BJ (cell line): Measurements from ENCODE around the gene INSYN1. TPM values are rescaled to one million over a fixed set of nuclear protein-coding genes. Genes with fewer than 3 reads are reported as not detected.
A peak's percentile ranks its signal among the peaks of the same experiment; 100 is the strongest.

Source experiments
- CTCF ChIA-PET: fragments of 350-600 bp; formaldehyde crosslinking; extraction: SDS; loops from one replicate; lab custom pipeline; 2021; ENCODE audit warnings: antibody characterized with exemption, inconsistent platforms; lab: Yijun Ruan, JAX
- POLR2A ChIA-PET: fragments of 300-600 bp; sonication (Branson Sonifier 250); formaldehyde crosslinking; extraction: SDS; loops from one replicate; lab custom pipeline; 2021; ENCODE audit warnings: antibody characterized with exemption; lab: Charles Lee
- DNase-seq: peaks from one replicate; pipeline ENCODE4 v3.0.0-alpha.2; 2011; ENCODE audit warnings: low read depth
- H3K27me3 ChIP-seq: 2 replicates; pipeline ENCODE4 v1.6.0; 2011; ENCODE audit warnings: low read length; ENCODE audit not compliant: control insufficient read depth, insufficient read depth
- H3K36me3 ChIP-seq: 2 replicates; pipeline ENCODE4 v1.5.1; 2011; ENCODE audit warnings: low read length; ENCODE audit not compliant: control insufficient read depth, insufficient read depth
- H3K4me3 ChIP-seq: 2 replicates; pipeline ENCODE4 v1.5.1; 2011; ENCODE audit warnings: low read depth, mild to moderate bottlenecking, control low read depth, low read length
- polyA plus RNA-seq: library from polyadenylated mRNA; depleted of rRNA; stranded (reverse); fragments of >200 nt; gene quantifications from 2 replicates; pipeline ENCODE4 v1.2.3, GENCODE V29; 2011
- TF ChIP-seq, protein P1 (sequence below): IDR thresholded peaks from 2 replicates; pipeline ENCODE4 v1.5.1; 2011; ENCODE audit warnings: low read depth, mild to moderate bottlenecking, control low read depth, inconsistent platforms, low read length, moderate library complexity; ENCODE audit not compliant: insufficient read depth

Gene INSYN1
- polyA plus RNA-seq, 1 experiment = 3.5 TPM

GRCh38 chr15:73752806-73753193, 351 bp downstream of the INSYN1 start:
- H3K36me3 ChIP-seq = no peaks in the 10 kb centered on the region
- CTCF ChIA-PET = no interaction called here
- POLR2A ChIA-PET = interaction anchor here (0.5 to 0.6 kb wide), 2 partner anchors 28 to 48 kb away, joined by 3 to 4 read pairs; no protein-coding TSS in a partner anchor

DNA sequence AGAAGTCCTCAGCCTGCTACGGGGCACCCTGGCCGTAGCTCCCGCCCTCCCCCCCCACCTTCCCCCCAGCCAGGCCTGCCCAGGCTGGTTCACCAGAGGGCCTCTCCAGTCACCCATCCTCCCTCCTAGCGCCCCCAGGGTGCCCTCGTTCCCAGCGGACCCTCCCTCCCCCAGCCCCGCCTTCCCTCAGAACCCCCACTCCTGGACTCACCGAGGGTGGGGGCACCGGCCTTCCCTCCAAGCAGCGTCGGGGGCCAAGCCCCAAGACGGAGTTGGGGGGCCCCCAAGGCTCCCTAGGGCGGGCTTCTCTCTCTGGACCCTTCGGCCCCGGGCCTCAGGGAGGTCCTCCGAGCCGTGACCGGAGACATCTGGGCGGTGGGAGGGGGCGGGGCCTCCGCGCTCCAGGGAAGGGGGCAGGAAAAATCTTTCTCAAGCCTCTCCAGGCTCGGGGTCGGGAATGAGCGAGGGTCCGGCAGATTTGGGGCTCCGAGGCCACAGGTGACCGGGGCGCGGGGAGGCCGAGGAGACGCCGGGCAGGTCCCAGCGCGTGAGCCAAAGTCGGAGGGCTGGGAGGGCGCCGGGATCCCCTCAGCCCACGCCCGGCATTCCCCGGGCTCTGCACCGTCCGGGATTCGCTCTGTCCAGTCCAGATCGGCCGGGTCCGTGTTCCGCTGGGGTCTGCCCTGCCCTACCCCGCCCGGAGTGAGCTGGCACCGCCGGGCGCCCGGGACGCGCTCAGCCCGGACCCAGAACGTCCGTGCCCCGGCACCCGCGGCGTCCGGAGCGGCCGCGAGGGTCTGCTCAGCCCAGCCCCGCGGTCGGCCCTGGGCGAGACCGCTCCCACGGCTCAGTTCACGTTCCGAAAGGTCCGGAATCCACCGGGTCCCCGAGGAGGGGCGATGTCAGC, 999 bp downstream of the INSYN1 start:
- Histone ChIP-seq H3K27me3 (peaks cover 22% of the 10 kb centered on the region), H3K36me3 (no peaks in the 10 kb centered on the region), H3K4me3 (peak overlapping the region; percentile 40)
- TF ChIP-seq, protein P1, sequence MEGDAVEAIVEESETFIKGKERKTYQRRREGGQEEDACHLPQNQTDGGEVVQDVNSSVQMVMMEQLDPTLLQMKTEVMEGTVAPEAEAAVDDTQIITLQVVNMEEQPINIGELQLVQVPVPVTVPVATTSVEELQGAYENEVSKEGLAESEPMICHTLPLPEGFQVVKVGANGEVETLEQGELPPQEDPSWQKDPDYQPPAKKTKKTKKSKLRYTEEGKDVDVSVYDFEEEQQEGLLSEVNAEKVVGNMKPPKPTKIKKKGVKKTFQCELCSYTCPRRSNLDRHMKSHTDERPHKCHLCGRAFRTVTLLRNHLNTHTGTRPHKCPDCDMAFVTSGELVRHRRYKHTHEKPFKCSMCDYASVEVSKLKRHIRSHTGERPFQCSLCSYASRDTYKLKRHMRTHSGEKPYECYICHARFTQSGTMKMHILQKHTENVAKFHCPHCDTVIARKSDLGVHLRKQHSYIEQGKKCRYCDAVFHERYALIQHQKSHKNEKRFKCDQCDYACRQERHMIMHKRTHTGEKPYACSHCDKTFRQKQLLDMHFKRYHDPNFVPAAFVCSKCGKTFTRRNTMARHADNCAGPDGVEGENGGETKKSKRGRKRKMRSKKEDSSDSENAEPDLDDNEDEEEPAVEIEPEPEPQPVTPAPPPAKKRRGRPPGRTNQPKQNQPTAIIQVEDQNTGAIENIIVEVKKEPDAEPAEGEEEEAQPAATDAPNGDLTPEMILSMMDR = no peak
- POLR2A ChIA-PET = interaction anchor here (0.5 kb wide), 1 partner anchor 48 kb away, joined by 3 read pairs; no protein-coding TSS in a partner anchor
- DNase-seq = no peak
- CTCF ChIA-PET = interaction anchor here (0.5 to 0.6 kb wide), 2 partner anchors 15 to 176 kb away, joined by 3 read pairs; no protein-coding TSS in a partner anchor

More at GRCh38 chr15:73752806-73753193, 351 bp downstream of the INSYN1 start:
- Histone ChIP-seq H3K4me3 (peak overlapping the region; percentile 40), H3K27me3 (peaks cover 23% of the 10 kb centered on the region)
- TF ChIP-seq, protein P1 = no peak
- no peak for DNase-seq

DNA sequence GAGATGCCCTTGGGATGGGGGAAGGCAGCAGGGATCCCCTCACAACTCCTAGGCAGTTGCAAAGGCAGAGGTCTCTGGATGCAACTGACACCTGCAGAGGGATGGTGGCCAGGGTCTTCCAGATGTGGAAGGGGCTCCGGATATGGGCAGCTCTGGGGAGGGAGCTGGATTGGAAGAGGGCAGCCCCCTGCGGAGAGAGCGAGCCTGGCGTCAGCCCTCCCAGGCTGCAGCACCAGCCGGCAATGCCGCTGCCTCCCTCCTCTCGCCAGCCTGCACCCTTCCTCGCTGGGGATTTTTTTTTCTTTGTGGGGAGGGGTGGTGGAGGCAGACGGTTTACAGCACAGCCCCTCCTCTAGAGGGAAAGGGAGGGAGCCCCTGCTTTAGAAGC, 1.6 kb downstream of the INSYN1 start:
- no peak overlapping the region for H3K4me3 ChIP-seq
- peaks cover 21% of the 10 kb centered on the region for H3K27me3 ChIP-seq
- TF ChIP-seq, protein P1 = no peak
- H3K36me3 ChIP-seq = no peaks in the 10 kb centered on the region
- POLR2A ChIA-PET = no interaction called here
- CTCF ChIA-PET = interaction anchor here (0.5 to 1.0 kb wide), 3 partner anchors 15 to 176 kb away, joined by 3 read pairs; no protein-coding TSS in a partner anchor
- DNase-seq = no peak

GRCh38 chr15:73750951-73751350, 2.2 kb downstream of the INSYN1 start:
- no peak for DNase-seq
- Histone ChIP-seq H3K27me3 (peaks cover 21% of the 10 kb centered on the region), H3K36me3 (no peaks in the 10 kb centered on the region), H3K4me3 (no peak overlapping the region)
- ChIA-PET POLR2A (no interaction called here), CTCF (interaction anchor here (0.8 to 1.0 kb wide), 2 partner anchors 42 to 45 kb away, joined by 3 read pairs; no protein-coding TSS in a partner anchor)
- TF ChIP-seq, protein P1 = no peak

DNA sequence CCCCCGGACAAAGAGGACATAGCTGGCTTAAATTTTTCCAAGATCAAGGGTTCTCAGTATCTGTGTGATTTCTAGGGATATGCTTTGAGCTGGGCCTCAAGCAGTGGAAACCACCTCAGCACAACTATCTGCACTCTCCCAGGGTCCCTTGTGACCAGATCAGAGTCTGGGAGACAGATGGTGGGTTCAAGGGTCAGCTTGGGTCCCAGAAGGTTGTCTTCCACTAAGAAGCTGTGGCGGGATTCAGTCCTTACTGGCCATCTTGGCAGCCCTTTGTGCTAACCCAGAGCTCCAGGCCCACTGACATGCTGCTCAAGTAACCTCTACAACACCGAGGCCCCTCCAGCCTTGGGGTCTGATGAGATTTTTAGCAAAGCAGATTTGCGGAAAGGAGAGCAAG, 2.7 kb downstream of the INSYN1 start:
- no peaks in the 10 kb centered on the region for H3K36me3 ChIP-seq

More for the DNA sequence above, 2.7 kb downstream of the INSYN1 start:
- POLR2A ChIA-PET = no interaction called here
- Histone ChIP-seq H3K4me3 (no peak overlapping the region), H3K27me3 (peaks cover 21% of the 10 kb centered on the region)
- CTCF ChIA-PET = interaction anchor here (0.8 to 1.0 kb wide), 2 partner anchors 43 to 45 kb away, joined by 3 read pairs; no protein-coding TSS in a partner anchor
- TF ChIP-seq, protein P1 = no peak
- DNase-seq = no peak
